Measurements from ENCODE around the gene RIPK4. TPM values are rescaled to one million over a fixed set of nuclear protein-coding genes. Genes with fewer than 3 reads are reported as not detected.

The RIPK4 gene
- total RNA-seq, 1 experiment from 2014 or later: 41.2 TPM

- in situ Hi-C loops (cut with HindIII; ENCODE audit: low pct_unique_long_range_greater_than_20kb, low sequenced_read_pairs): no loop called here
- no peak for DNase-seq (ENCODE audit: low read depth)
Measured at GRCh38 chr21:41692185-41692565, 74.7 kb downstream of the RIPK4 start.

- DNase-seq (ENCODE audit: low read depth): no peak
- in situ Hi-C loops (cut with HindIII; ENCODE audit: low pct_unique_long_range_greater_than_20kb, low sequenced_read_pairs): no loop called here
Measured at GRCh38 chr21:41691205-41692184, 75.4 kb downstream of the RIPK4 start.

Other genes starting within 250 kb of the RIPK4 start
- 2.0 and 3.1 TPM in 2 replicates for gene PRDM15, start 112.3 kb upstream of the RIPK4 start, total RNA-seq (2014; rRNA removed; shearing (Covaris generic); ENCODE audit: low replicate concordance)
- gene C2CD2, start 187.0 kb upstream of the RIPK4 start, total RNA-seq (2014; rRNA removed; shearing (Covaris generic); ENCODE audit: low replicate concordance): 11.7 and 19.7 TPM in 2 replicates
- 3.3 and 12.5 TPM in 2 replicates for gene ZBTB21, start 243.3 kb upstream of the RIPK4 start, total RNA-seq (2014; rRNA removed; shearing (Covaris generic); ENCODE audit: low replicate concordance)